Skeletal muscle cell (primary cell): ENCODE results near the gene UBAC2.
"Not testable (repeated sequence)": the region's sequence is repeated elsewhere in the genome, so short reads cannot be mapped to it uniquely, and the experiment has no call there.

ENCODE experiments used
- DNase-seq: peaks from one replicate; pipeline ENCODE4 v3.0.0-alpha.2; 2010; ENCODE audit warnings: low read depth
- H3K4me3 ChIP-seq: 2 replicates; pipeline ENCODE4 v1.5.1; 2011; ENCODE audit warnings: low read depth, mild to moderate bottlenecking, control low read depth, low read length, moderate library complexity

UBAC2 gene

GRCh38 chr13:99208845-99209527, 8.3 kb downstream of the UBAC2 start:
- H3K4me3 ChIP-seq = no peak overlapping the region
- no peak for DNase-seq

GRCh38 chr13:99210627-99211026, 10.0 kb downstream of the UBAC2 start:
- DNase-seq, H3K4me3 ChIP-seq: not testable (repeated sequence)

GRCh38 chr13:99211421-99212035, 10.9 kb downstream of the UBAC2 start:
- DNase-seq = no peak

GRCh38 chr13:99214232-99214631, 13.6 kb downstream of the UBAC2 start:
- no peak overlapping the region for H3K4me3 ChIP-seq
- no peak for DNase-seq

More at GRCh38 chr13:99211421-99212035, 10.9 kb downstream of the UBAC2 start:
- no peak overlapping the region for H3K4me3 ChIP-seq

GRCh38 chr13:99214731-99215130, 14.1 kb downstream of the UBAC2 start:
- DNase-seq = no peak
- H3K4me3 ChIP-seq = no peak overlapping the region

- no peak for DNase-seq
- no peak overlapping the region for H3K4me3 ChIP-seq
Observed at GRCh38 chr13:99215184-99215830, 14.7 kb downstream of the UBAC2 start.

- no peak overlapping the region for H3K4me3 ChIP-seq
- no peak for DNase-seq
Observed at GRCh38 chr13:99217461-99218110, 16.9 kb downstream of the UBAC2 start.

GRCh38 chr13:99218126-99218525, 17.5 kb downstream of the UBAC2 start:
- DNase-seq = no peak
- no peak overlapping the region for H3K4me3 ChIP-seq

- no peak overlapping the region for H3K4me3 ChIP-seq
- DNase-seq = no peak
Observed at GRCh38 chr13:99218545-99218944, 17.9 kb downstream of the UBAC2 start.

- no peak for DNase-seq
- H3K4me3 ChIP-seq = no peak overlapping the region
Observed at GRCh38 chr13:99218969-99219368, 18.3 kb downstream of the UBAC2 start.

- H3K4me3 ChIP-seq = no peak overlapping the region
- DNase-seq = no peak
Observed at GRCh38 chr13:99220199-99220935, 19.7 kb downstream of the UBAC2 start.

- no peak overlapping the region for H3K4me3 ChIP-seq
- DNase-seq = no peak
Observed at GRCh38 chr13:99221567-99222239, 21.0 kb downstream of the UBAC2 start.

- no peak for DNase-seq
- no peak overlapping the region for H3K4me3 ChIP-seq
Observed at GRCh38 chr13:99223587-99223986, 22.9 kb downstream of the UBAC2 start.

GRCh38 chr13:99224021-99224420, 23.4 kb downstream of the UBAC2 start:
- H3K4me3 ChIP-seq = no peak overlapping the region

GRCh38 chr13:99225078-99225477, 24.4 kb downstream of the UBAC2 start:
- no peak overlapping the region for H3K4me3 ChIP-seq
- DNase-seq = no peak

More at GRCh38 chr13:99224021-99224420, 23.4 kb downstream of the UBAC2 start:
- no peak for DNase-seq

- no peak for DNase-seq
- no peak overlapping the region for H3K4me3 ChIP-seq
Observed at GRCh38 chr13:99226513-99226912, 25.9 kb downstream of the UBAC2 start.

GRCh38 chr13:99227331-99227900, 26.8 kb downstream of the UBAC2 start:
- no peak for DNase-seq

GRCh38 chr13:99227909-99228688, 27.4 kb downstream of the UBAC2 start:
- no peak overlapping the region for H3K4me3 ChIP-seq
- no peak for DNase-seq

More at GRCh38 chr13:99227331-99227900, 26.8 kb downstream of the UBAC2 start:
- no peak overlapping the region for H3K4me3 ChIP-seq
